Measurements from ENCODE around the gene VSIG1.

- TF ChIP-seq CTCF (conservative IDR thresholded peaks at IDR 0.05) (no peak), EZH2 (IDR thresholded peaks at IDR 0.05; ENCODE audit: low read depth) (no peak)
Measured at GRCh38 chrX:108055546-108055945, 10.7 kb downstream of the VSIG1 start.
